ENCODE measurements around the gene FLVCR2. TPM values are rescaled to one million over a fixed set of nuclear protein-coding genes. Genes with fewer than 3 reads are reported as not detected.

The FLVCR2 gene
- total and polyA plus RNA-seq, 2 of the 13 experiments (the other 11 are each of a cell fraction or from before 2014, with no cell fraction given) = 9.9 to 10.5 TPM

DNA sequence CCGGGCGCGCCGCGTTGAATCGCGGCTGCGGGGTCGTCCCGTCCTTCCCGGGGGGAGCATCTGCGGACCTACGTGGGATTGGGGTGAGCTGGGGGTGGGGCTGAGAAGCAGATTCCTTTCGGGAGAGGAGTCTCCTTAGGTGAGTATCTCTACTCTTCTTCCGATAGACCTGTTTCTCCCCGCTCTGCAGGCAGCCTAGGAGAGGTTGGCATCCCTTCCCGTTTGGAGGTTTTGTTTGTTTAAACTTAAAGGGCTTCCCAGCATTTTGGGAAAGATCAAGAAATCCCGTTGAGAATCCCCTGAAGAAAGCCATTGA, 83.0 kb downstream of the FLVCR2 start:
- Histone ChIP-seq H3K27me3 (ENCODE audit: control insufficient read depth in 1 of 2, insufficient read depth in 2 of 2, low read length in 2 of 2) (no peaks in the 10 kb centered on the region; a peak in 1 of 5 replicates), H4K20me1 (ENCODE audit: insufficient read depth, low read length) (no peaks in the 10 kb centered on the region), H2AFZ (ENCODE audit: low read length) (no peak overlapping the region), H3K9ac (ENCODE audit: insufficient read depth, low read depth, low read length) (peak overlapping the region; percentile 89), H3K36me3 (replicated peaks in 1 of 2; ENCODE audit: control insufficient read depth in 1 of 2, insufficient read depth in 2 of 2, low read length in 2 of 2) (peaks cover 3 to 16% of the 10 kb centered on the region in 2 experiments), H3K4me2 (ENCODE audit: low read depth, low read length) (peak overlapping the region; percentile 76), H3K4me1 (ENCODE audit: insufficient read depth, low read length) (peaks cover 30% of the 10 kb centered on the region), H3K4me3 (replicated peaks in 1 of 3; ENCODE audit: insufficient read depth in 1 of 3, low read depth in 2 of 3, low read length in 3 of 3) (peak overlapping the region; percentile 85 to 96 (median 94)), H3K27ac (ENCODE audit: extremely low read length, insufficient read depth, low read length) (peak overlapping the region; percentile 89), H3K79me2 (ENCODE audit: insufficient read depth, low read length) (peaks cover 43% of the 10 kb centered on the region), H3K9me3 (ENCODE audit: low read length) (no peaks in the 10 kb centered on the region)
- FAIRE-seq = no peak
- ChIA-PET POLR2A (interaction anchor here (0.9 to 3.3 kb wide), 12 partner anchors 11 to 535 kb away, joined by 3 to 36 read pairs (median 4); partner anchors contain the start of genes FLVCR2 and NEK9), CTCF (ENCODE audit: low intra/inter-chr PET ratio, low total read pairs) (no interaction called here)
- intact Hi-C loops (cut with micrococcal nuclease; ENCODE audit: unreplicated experiment) (no loop called here), in situ Hi-C loops (cut with HindIII; ENCODE audit: extremely low pct_ligation_motif_present, low pct_unique_long_range_greater_than_20kb) (no loop called here)
- BruUV-seq (replicated peaks) = no TSS peak
- WGBS (ENCODE audit: low lambda C conversion rate) = 2% methylated on average over 2 of the region's 18 CpGs
- no peak for DNase-seq (ENCODE audit: low spot score)
- peak; percentile 23 for ATAC-seq
- TF ChIP-seq, protein P1, sequence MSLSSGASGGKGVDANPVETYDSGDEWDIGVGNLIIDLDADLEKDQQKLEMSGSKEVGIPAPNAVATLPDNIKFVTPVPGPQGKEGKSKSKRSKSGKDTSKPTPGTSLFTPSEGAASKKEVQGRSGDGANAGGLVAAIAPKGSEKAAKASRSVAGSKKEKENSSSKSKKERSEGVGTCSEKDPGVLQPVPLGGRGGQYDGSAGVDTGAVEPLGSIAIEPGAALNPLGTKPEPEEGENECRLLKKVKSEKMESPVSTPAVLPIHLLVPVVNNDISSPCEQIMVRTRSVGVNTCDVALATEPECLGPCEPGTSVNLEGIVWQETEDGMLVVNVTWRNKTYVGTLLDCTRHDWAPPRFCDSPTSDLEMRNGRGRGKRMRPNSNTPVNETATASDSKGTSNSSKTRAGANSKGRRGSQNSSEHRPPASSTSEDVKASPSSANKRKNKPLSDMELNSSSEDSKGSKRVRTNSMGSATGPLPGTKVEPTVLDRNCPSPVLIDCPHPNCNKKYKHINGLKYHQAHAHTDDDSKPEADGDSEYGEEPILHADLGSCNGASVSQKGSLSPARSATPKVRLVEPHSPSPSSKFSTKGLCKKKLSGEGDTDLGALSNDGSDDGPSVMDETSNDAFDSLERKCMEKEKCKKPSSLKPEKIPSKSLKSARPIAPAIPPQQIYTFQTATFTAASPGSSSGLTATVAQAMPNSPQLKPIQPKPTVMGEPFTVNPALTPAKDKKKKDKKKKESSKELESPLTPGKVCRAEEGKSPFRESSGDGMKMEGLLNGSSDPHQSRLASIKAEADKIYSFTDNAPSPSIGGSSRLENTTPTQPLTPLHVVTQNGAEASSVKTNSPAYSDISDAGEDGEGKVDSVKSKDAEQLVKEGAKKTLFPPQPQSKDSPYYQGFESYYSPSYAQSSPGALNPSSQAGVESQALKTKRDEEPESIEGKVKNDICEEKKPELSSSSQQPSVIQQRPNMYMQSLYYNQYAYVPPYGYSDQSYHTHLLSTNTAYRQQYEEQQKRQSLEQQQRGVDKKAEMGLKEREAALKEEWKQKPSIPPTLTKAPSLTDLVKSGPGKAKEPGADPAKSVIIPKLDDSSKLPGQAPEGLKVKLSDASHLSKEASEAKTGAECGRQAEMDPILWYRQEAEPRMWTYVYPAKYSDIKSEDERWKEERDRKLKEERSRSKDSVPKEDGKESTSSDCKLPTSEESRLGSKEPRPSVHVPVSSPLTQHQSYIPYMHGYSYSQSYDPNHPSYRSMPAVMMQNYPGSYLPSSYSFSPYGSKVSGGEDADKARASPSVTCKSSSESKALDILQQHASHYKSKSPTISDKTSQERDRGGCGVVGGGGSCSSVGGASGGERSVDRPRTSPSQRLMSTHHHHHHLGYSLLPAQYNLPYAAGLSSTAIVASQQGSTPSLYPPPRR (CRISPR knock-in tag; IDR thresholded peaks at IDR 0.05; ENCODE audit: borderline replicate concordance) = no peak
- no peak for TF ChIP-seq CC2D1A (CRISPR knock-in tag; IDR thresholded peaks at IDR 0.05)
- TF ChIP-seq, protein P2, sequence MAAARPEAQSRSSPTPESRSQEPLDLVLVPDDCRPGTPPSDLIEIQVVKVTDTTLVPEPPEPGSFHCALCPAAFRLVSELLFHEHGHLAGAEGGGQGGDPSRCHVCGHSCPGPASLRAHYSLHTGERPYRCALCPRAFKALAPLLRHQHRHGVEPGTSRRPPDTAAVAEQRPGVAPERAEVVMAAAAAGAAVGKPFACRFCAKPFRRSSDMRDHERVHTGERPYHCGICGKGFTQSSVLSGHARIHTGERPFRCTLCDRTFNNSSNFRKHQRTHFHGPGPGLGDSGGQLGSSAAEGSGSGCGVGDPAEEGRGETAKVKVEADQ (CRISPR knock-in tag; IDR thresholded peaks at IDR 0.05; ENCODE audit: borderline replicate concordance) = 0 out of 2 replicates have a peak, but pooled peaks have one; percentile 1
- TF ChIP-seq NR3C1 (CRISPR knock-in tag; IDR thresholded peaks at IDR 0.05) = no peak
- peak; percentile 41; the same call in 1 of the 2 replicates for TF ChIP-seq KDM5A (IDR thresholded peaks at IDR 0.05; ENCODE audit: borderline replicate concordance, low read length)
- TF ChIP-seq, protein P3, sequence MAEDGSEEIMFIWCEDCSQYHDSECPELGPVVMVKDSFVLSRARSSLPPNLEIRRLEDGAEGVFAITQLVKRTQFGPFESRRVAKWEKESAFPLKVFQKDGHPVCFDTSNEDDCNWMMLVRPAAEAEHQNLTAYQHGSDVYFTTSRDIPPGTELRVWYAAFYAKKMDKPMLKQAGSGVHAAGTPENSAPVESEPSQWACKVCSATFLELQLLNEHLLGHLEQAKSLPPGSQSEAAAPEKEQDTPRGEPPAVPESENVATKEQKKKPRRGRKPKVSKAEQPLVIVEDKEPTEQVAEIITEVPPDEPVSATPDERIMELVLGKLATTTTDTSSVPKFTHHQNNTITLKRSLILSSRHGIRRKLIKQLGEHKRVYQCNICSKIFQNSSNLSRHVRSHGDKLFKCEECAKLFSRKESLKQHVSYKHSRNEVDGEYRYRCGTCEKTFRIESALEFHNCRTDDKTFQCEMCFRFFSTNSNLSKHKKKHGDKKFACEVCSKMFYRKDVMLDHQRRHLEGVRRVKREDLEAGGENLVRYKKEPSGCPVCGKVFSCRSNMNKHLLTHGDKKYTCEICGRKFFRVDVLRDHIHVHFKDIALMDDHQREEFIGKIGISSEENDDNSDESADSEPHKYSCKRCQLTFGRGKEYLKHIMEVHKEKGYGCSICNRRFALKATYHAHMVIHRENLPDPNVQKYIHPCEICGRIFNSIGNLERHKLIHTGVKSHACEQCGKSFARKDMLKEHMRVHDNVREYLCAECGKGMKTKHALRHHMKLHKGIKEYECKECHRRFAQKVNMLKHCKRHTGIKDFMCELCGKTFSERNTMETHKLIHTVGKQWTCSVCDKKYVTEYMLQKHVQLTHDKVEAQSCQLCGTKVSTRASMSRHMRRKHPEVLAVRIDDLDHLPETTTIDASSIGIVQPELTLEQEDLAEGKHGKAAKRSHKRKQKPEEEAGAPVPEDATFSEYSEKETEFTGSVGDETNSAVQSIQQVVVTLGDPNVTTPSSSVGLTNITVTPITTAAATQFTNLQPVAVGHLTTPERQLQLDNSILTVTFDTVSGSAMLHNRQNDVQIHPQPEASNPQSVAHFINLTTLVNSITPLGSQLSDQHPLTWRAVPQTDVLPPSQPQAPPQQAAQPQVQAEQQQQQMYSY (CRISPR knock-in tag; IDR thresholded peaks at IDR 0.05) = no peak
- TF ChIP-seq, protein P4, sequence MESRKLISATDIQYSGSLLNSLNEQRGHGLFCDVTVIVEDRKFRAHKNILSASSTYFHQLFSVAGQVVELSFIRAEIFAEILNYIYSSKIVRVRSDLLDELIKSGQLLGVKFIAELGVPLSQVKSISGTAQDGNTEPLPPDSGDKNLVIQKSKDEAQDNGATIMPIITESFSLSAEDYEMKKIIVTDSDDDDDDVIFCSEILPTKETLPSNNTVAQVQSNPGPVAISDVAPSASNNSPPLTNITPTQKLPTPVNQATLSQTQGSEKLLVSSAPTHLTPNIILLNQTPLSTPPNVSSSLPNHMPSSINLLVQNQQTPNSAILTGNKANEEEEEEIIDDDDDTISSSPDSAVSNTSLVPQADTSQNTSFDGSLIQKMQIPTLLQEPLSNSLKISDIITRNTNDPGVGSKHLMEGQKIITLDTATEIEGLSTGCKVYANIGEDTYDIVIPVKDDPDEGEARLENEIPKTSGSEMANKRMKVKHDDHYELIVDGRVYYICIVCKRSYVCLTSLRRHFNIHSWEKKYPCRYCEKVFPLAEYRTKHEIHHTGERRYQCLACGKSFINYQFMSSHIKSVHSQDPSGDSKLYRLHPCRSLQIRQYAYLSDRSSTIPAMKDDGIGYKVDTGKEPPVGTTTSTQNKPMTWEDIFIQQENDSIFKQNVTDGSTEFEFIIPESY (CRISPR knock-in tag; IDR thresholded peaks at IDR 0.05) = 0 out of 2 replicates have a peak, but pooled peaks have one; percentile 0
- TF ChIP-seq ZKSCAN5 (CRISPR knock-in tag; IDR thresholded peaks at IDR 0.05) = no peak
- no peak for TF ChIP-seq KLF9 (CRISPR knock-in tag; IDR thresholded peaks at IDR 0.05; ENCODE audit: low read depth)
- no peak for TF ChIP-seq HMG20B (CRISPR knock-in tag; conservative IDR thresholded peaks at IDR 0.05)
- TF ChIP-seq NFKBIZ (CRISPR knock-in tag; IDR thresholded peaks at IDR 0.05) = no peak
- TF ChIP-seq SOX6 (IDR thresholded peaks at IDR 0.05) = no peak
- 0 out of 2 replicates have a peak, but pooled peaks have one; percentile 1 for TF ChIP-seq SOX6 (CRISPR knock-in tag; IDR thresholded peaks at IDR 0.05)
- no peak for TF ChIP-seq ZNF552 (CRISPR knock-in tag; IDR thresholded peaks at IDR 0.05; ENCODE audit: borderline replicate concordance)

Data from HepG2 (cell line).